OCI-M1 (cell line): ENCODE results near the gene ZBTB47.

ENCODE experiments used
- DNase-seq: peaks from one replicate; lab custom pipeline; 2025; lab: John Stamatoyannopoulos, UW

Gene ZBTB47

DNA sequence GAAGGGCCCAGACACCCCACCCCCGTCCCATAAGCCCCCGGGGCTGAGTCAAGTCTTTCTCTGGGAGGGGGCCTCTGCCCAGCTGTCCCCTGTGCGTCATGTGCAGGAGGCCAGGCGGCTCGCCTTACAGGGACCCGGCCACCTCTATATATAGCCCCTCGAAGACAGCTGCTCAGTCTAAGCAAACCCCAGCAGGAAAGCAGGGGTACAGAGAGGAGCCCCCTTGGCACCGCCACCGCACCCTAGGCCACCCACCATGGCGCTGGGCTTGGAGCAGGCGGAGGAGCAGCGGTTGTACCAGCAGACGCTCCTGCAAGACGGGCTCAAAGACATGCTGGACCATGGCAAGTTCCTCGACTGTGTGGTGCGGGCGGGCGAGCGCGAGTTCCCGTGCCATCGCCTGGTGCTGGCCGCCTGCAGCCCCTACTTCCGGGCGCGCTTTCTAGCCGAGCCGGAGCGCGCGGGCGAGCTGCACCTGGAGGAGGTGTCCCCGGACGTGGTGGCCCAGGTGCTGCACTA, 31.9 kb downstream of the ZBTB47 start, which contains the start of gene KLHL40:
Gene KLHL40 (plus strand): TSS at position 175 of the 519 bp plus-strand sequence. CDS start 82 bp downstream, at position 257.
- no peak for DNase-seq

DNA sequence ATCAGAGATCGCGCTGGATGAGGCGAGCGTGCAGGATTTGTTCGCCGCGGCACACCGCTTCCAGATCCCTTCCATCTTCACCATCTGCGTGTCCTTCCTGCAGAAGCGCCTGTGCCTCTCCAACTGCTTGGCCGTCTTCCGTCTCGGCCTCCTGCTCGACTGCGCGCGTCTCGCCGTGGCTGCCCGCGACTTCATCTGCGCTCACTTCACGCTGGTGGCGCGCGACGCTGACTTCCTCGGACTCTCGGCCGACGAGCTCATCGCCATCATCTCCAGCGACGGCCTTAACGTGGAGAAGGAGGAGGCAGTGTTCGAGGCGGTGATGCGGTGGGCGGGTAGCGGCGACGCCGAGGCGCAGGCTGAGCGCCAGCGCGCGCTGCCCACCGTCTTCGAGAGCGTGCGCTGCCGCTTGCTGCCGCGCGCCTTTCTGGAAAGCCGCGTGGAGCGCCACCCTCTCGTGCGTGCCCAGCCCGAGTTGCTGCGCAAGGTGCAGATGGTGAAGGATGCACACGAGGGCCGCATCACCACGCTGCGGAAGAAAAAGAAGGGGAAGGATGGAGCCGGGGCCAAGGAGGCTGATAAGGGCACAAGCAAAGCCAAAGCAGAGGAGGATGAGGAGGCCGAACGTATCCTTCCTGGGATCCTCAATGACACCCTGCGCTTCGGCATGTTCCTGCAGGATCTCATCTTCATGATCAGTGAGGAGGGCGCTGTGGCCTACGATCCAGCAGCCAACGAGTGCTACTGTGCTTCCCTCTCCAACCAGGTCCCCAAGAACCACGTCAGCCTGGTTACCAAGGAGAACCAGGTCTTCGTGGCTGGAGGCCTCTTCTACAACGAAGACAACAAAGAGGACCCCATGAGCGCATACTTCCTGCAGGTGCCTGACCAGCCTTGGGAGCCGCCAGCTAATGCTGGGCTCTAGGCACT, 32.7 kb downstream of the ZBTB47 start:
- no peak for DNase-seq

DNA sequence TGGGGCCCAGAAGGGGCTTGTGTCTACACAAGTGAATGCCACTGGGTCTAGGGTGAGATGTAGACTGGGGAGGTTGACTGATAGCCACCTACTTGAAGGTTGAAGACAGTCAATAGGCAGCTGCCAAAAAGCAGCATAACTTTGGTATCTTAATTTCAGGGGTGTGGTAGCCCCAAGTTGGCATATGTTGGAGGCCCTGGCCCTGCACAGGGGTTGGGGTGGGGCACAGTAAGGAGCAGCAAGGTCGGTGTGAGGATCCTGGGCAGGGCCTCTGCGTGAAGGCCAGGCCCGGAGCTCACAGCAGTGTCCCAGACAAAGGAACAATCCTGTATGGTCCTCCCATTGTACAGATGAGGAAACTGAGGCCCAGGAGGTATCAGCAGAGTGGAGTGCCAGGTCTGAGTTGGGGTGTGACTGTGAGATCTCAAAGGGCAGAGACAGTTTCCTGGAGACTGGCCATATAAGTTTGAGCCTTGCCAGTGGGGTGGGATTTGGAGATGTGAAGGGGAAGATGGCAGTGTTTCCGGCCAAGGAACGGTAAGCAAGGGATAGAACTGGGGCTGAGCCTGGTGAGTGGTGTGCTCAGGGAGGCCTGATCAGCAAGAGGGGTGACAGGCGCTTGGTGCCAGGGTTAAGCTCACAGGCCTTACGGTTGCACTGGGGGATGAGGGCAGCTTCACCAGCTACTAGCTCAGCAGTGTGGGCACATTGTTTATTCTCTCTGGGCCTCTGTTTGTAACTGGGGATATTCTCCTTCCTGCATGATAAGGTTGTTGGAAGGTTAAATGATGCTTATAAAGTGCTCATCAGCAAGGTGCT, 33.5 kb downstream of the ZBTB47 start:
- no peak for DNase-seq

DNA sequence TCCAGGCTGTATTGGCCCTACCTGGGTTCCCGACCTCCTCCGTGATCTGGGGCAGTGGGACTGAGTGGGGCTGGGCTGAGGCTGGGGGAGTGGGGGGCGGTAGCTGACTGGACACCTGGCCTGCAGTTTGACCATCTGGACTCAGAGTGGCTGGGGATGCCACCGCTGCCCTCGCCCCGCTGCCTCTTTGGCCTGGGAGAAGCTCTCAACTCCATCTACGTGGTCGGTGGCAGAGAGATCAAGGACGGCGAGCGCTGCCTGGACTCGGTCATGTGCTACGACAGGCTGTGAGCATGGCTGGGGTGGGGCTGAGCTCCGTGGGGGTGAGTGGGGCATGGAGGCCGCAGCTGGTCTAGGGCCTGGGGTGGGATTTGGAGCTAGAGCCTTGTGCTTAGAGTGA, 34.5 kb downstream of the ZBTB47 start:
- DNase-seq: no peak

DNA sequence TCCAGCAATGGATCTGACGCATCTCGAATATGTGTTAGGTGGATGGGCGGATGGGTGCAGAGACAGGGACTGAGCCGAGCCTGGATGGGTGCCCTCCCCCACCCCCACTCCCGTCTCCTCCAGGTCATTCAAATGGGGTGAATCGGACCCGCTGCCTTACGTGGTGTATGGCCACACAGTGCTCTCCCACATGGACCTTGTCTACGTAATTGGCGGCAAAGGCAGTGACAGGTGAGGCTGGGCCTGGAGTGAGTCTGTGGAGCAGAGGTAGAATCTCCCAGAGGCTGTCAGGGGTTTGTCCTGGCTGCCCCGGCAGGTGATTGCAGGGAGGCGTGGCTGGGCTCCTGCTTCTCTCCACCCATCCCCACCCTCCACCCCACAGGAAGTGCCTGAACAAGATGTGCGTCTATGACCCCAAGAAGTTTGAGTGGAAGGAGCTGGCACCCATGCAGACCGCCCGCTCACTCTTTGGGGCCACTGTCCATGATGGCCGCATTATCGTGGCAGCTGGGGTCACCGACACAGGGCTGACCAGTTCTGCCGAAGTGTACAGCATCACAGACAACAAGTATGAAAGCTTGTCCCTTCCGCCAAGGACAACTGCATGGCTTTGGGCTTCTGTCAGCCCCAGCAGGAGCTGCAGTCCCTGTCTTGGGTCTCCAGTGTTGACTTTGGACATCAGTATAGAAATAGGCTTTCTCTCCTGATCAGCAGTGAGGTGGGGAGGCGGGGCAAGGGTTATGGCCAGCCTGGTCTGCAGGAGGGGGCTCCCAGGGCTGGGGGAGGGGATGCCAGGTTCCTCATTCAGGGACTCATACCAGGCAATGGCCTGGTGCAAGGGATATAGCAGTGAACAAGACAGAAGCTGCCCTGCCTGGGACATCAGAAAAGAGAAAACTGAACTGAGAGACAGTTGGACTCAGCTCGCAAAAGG, 35.3 kb downstream of the ZBTB47 start:
- DNase-seq: no peak

DNA sequence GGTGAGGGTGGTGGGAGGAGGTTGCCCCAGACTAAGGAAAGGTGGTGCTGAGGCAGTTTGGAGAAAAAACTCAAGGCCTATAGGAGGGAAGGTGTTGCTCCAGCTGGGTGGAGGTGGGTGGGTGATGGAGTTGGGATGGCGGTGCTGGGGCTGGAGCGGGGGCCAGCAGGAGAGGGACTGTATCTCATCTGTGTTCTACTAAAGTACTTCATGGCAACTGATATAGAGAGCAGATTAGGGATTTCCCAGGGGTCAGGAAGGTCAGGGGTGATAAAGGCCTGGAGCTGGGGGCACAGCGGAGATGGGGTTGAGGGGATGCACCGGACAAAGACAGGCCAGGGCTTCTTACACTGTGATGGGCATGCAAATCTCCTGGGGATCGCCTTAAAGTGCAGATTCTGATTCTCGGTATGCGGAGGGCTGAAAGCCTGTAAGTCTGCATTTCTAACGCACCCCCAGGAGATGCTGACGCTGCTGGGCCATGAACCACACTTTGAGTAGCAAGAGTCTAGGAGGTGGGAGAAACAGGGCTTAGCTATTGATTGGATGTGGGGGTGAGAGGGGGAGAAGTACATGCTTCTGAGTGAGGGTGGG, 36.0 kb downstream of the ZBTB47 start:
- no peak for DNase-seq

DNA sequence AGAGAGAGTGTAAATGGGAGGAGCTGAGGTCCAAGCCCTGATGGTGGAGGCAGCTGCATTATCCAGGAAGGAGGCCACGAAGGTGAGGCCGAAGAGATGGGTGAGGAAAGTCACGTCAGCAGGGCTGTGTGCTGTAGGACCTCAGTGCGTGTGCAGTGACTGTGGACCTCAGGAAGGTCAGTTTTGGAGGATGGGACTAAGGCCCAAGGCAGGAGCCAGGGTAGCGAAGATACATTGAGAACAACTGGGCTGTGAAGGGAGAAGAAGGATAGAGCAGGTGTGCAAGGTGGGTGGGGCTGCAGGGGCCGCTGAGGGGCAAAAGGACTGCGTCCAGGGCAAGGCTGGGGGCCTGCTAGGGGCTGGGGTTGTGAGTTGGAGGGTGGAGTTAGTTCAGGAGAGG, 36.7 kb downstream of the ZBTB47 start:
- DNase-seq: no peak

DNA sequence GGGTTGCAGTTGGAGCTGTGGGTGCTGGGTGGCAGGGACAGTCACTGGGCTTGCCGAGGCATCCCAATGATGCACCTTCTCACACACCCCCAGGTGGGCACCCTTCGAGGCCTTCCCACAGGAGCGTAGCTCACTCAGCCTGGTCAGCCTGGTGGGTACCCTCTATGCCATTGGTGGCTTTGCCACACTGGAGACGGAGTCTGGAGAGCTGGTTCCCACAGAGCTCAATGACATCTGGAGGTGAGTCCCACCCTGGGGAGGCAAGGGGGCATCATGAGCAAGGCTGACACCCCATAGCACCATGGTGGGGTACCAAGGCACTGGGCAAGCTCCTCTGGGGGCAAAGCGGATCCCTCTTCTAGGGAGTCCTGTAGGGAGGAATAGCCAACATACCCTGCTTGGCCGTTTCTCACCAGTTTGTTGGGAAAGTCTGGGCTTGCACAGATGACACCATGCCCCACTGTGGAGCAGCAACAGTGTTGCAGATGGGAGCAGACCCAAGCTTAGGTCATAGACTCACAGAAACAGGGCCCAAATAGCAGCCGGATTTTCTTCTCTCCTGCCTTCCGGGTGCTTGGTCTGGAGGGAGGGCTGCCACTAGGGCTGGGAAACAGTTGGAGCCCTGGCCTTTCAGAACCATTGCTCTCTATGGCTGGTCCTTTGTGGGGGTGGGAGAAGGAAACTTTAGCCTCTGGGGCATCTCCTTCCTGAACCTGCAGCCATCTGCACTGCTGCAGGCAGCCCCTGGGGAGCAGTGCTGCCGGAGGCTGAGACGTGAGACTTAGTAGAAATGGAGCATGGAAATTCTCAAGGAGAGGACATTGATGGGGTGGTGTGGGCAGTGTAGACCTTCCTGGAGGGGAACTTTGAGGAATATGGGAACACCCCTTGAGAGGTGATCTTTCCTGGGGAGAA, 37.5 kb downstream of the ZBTB47 start:
- no peak for DNase-seq

DNA sequence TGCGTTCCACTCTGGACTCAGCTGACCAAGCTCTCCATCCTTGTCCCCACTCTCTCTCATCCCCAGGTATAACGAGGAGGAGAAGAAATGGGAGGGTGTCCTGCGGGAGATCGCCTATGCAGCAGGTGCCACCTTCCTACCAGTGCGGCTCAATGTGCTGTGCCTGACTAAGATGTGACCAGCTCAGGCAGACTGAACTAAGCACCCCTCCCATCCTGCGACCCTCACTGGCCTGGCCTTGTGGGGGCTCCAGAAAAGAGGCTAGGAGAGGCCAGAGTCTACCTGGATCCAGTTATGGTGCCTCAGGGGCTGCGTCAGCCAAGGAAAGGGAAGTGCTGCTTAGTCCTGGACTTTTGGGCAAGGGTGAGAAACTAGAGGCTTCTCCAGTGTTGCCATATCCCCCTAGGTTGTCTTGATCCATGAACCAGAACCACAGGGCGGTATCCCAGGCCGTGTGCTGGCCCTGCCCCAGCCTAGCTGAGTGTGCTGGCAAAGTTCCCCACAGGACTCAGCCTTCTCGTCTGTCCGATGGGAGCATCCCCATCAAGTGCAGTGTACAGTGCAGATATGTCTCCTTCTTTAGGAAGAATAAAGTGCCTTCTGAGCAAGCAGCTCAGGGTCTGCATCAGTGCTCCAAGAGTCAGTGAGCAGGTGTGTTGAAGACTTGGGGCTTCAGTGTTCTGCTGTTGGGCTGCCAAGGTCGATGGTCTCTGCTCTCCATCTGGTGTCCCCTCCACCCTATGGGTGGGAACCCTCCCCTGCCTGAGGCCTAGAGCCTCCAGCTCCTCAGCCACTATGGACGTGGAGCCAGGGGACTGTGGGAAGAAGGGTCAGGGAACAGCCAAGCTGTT, 38.5 kb downstream of the ZBTB47 start:
- no peak for DNase-seq

DNA sequence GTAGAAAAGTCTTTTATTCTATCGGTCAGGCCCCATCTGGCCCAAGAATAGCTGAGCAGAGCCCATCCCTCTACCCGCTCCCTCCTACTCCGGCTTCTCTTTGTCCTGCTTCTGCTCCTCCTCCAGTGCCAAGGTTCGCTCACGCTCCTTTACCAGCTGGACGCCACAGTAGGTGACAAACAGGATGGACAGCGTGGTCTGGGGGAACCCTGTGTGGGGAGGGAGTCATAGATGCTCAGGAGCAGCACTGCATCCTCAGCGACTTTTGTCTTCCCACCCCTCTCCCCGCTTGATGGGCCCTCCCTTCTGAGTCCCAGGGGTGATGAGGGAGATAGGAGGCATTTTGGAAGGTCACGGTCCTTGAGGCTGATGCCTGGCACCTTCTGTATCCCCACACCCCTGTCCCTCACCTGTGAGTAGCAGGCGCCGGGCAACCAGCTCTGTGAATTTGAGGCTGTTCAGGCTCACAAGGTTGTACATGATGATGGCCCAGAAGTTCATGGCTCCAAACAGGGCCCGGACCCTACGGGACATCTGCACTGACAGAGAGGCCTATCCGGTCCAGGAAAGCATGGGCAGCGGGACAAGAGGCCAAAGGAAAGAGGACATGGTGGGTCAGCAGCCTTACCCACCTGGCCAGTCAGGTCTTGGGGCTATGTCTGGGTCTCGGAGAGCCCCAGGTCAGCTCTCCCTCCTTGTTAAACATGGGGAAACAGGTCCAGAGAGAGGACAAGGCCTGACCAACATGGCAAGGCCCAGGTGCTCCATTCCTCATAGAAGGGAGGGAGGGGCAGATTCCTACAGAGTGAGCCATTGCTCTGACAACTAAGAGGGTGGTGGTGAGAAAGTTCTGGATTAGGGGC, 39.4 kb downstream of the ZBTB47 start:
- DNase-seq: no peak

DNA sequence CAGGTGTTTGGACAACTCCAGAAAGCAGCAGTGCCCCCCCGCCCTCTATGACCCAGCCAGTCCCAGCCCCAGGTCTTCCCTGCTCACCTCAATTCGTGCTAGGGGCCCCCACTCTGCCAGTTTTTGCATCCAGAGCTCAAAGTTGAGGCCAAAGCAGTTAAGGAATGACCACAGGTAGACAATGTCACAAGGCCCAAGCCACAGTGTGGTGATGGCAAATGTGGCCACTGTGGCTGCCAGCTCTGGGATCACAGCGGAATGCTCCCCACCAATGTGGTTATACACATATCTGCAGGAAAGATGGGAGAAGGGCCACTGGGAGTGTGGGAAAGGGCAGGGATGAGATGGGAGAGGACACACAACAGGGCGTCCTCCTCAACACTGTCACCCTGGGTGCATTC, 40.0 kb downstream of the ZBTB47 start:
- DNase-seq: no peak

DNA sequence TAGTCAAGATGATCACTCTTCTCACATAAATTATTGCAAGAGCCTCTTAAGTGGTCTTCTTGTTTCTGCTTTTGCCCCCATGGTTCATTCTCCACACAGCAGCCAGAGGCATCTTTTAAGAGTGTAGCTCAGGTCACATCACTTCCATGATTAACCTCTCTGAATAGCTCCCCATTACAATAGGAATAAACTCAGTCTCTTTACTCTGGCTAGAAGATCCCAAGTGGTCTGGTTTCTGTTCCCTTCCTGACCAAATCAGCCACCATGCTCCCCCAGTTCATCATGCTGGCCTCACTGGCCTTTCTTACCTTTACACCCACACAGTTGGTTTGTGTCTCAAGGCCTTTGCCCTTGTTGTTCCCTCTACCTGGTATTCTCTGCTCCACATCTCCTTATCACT, 40.9 kb downstream of the ZBTB47 start:
- DNase-seq: no peak

DNA sequence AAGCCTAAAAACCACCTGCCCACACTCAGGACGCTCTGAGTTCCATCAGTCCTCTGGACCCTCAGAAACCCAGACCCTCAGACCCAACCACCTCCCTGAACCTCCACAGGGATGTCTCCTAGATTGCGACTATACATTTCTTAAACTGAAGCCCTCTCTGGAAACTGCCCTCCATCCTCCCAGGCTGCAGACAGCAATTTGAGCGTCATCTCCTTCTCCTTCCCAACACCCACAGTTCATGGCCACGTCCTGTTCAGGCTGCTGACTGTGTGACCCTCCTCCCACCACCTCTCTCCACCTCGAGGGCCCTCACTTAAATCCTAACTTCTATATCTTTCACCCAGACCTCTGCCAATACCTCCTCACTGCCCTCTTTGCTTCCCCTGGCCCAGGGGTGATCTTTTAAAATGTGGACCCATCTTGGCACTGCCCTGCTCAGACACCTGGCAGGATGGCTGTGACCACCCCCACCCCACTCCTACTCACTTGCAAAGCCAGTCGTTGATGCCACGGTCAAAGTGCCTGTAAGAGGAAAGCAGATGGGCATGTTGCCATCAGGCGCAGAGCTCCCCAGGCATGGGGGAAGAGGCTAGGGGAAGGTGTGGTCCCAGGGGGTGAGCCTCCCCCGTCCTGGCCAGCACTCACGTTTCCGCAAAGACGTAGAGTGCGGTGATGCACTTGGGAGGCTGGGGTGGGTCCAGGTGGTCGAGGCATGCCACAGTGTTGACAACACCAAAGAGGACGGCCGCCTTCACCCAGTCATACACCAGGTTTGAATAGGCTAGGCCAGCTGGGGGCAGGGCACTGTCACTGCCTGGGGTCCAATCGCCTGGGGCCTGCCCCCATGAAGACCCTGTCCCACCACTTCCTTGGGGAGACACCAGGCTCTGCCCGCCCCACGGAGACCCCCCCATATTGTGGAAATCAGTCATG, 43.1 kb downstream of the ZBTB47 start:
- DNase-seq: no peak

DNA sequence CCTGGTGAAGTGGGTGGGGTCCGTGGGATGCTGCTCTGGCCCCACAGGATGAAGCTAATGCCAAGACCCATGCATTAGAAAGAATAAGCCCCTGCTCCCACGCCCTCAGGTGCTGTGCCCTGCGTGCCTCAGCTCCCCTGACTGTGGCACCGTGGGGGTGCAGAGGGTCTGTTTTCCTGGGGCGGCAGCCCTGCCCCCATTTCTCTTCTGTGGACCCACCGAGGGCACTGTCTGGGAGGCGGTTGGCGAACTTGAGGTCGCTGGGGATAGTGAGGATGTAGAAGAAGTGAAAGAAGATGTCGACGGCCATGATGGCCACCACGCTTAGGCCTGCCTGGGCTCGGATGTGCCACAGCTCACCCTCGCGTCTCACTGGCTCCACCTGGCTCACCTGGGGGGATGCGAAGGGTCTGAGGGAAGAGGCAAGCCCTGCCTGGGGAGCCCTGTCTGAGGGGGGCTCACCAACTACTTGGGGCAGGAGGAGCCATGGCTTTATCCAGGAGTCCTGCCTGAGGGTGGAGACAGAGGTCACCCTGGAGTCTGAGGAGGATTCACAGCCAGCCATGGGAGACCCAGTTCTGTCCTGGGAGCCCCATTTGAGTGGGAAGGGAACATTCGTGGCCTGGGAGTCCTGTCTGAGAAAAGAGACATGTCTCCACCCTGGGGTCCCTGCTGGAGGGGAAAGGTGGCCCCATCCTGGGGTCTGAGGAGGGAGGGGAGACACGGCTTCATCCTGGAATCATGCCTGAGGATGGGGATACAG, 44.0 kb downstream of the ZBTB47 start:
- DNase-seq: no peak

DNA sequence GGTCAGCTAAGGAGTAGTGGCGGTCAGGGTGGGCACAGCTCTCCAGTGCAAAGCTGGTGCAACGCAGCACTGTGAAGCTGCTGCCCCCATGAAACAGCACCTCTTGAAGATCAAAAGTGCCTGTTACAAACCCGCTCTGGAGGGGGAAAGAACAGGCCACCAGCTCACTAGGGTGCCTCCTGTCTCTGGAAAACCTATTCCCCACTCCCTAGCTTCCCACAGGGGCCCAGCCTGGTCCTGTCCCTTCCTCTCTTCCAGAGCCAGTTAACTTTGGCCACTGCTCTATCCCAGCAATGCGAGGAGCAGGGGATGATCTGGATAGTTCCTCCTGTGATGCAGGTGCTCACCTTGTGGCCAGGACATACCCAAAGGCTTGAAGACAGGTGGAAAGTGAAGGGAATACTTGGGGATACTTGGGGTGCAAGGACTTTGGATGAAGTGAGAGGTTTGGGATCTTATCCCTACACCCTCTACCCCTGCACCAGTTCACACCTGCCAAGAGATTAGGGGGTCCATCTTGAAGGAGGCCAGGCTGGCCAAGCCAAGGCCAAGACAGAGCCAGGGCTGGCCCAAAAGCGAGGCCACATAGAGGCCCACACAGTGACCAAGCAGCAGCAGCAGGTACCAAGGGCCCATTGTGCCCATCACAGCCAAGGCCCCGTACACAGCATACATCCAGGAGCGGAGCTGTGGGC, 44.9 kb downstream of the ZBTB47 start:
- DNase-seq: no peak

DNA sequence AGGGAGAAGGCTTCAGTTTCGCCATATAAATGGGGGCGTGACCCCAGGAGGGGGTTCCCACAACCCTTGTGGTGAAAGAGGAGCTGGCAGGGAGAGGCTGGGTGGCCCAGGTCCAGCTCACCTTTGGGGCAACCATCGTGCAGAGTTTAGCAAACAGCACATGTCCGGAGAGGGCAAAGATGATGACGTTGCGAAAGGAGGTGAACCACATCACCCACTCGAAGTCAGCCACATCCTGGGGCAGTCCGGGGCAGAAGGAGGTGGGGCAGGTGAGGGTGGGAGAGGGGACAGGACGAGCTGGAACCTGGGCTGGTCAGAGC, 45.4 kb downstream of the ZBTB47 start:
- DNase-seq: no peak
